OCI-LY1 (cell line): ENCODE measurements around the gene ZDHHC14.

Experiments
- CTCF ChIP-seq: fragments of 200-600 bp; sonication (generic), shearing (Covaris generic); IDR thresholded peaks from 2 replicates; pipeline ENCODE4 v1.5.1; 2017; ENCODE audit warnings: mild to moderate bottlenecking, antibody characterized with exemption, low read length, moderate library complexity, mixed read lengths
- EZH2 ChIP-seq: fragments of 200-600 bp; sonication (generic), shearing (Covaris generic); IDR thresholded peaks from 2 replicates; pipeline ENCODE4 v1.8.0; 2017; ENCODE audit warnings: borderline replicate concordance, mixed run types, mild to moderate bottlenecking, antibody characterized with exemption, low read length, moderate library complexity, mixed read lengths

GRCh38 chr6:157481865-157482249, 100.9 kb downstream of the ZDHHC14 start:
- TF ChIP-seq EZH2 (no peak), CTCF (no peak)
